ENCODE measurements around the gene IDH3A. TPM values are rescaled to one million over a fixed set of nuclear protein-coding genes. Genes with fewer than 3 reads are reported as not detected.
A peak's percentile ranks its signal among the peaks of the same experiment; 100 is the strongest.

The IDH3A gene
- total and polyA plus RNA-seq, 9 of the 15 experiments (the other 6 are each of a cell fraction or from before 2014, with no cell fraction given): 37.4 to 249 (median 107) TPM

DNA sequence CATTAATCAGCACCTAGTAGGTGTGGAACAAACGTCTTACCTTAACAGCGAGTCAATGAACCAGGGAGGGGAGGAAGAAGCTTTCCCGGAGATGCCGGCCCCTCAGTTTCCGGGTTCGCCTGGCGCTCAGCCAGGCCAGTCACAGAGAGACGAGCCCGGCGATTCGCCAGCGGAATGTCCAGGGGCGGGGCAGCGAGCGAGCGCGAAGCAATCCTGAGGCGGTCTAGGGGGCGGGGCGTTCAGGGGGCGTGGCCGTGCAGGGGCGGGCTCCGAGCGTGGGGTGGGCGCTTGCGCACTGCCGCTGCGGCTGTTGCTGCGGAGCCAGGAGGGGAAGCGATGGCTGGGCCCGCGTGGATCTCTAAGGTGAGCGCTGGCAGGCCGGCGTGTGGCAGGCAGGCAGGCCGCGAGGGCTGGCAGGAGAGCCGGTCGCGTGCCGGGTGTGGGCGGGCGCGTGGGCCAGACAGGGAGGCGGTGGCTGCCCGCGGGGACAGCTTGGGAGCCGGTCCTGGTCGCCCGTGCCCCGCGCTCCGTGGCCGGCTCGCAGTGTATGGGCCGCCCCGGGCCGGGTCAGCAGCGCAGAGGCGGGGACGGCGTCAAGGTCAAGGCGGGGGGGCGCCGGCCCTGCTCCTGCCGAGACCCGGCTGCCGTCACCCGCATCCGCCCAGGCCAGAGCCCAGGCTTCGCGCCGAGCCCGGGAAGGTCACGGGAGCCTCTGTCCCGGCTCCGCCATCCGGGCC is at the start of gene IDH3A (continued):
- TF ChIP-seq, protein P1, sequence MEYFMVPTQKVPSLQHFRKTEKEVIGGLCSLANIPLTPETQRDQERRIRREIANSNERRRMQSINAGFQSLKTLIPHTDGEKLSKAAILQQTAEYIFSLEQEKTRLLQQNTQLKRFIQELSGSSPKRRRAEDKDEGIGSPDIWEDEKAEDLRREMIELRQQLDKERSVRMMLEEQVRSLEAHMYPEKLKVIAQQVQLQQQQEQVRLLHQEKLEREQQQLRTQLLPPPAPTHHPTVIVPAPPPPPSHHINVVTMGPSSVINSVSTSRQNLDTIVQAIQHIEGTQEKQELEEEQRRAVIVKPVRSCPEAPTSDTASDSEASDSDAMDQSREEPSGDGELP (CRISPR knock-in tag; IDR thresholded peaks at IDR 0.05; ENCODE audit: borderline replicate concordance): peak; percentile 17; the same call in 1 of the 2 replicates
- TF ChIP-seq FOXA3 (CRISPR knock-in tag; conservative IDR thresholded peaks at IDR 0.05 in 1 of 2, IDR thresholded peaks at IDR 0.05 in 1 of 2): no peak
- TF ChIP-seq FOXM1 (IDR thresholded peaks at IDR 0.05; ENCODE audit: low read depth): no peak
- no peak for TF ChIP-seq FOXM1 (CRISPR knock-in tag; IDR thresholded peaks at IDR 0.05; ENCODE audit: low read depth)
- no peak for TF ChIP-seq BMI1 (IDR thresholded peaks at IDR 0.05; ENCODE audit: low read length)
- TF ChIP-seq NR3C1 (CRISPR knock-in tag; IDR thresholded peaks at IDR 0.05): peak; percentile 57; the same call in 1 of the 2 replicates
- 0 out of 4 replicates have a peak, but pooled peaks of 1 of the 2 experiments have one; percentile 22 for TF ChIP-seq NONO (IDR thresholded peaks at IDR 0.05; ENCODE audit: low read depth in 2 of 2, low read length in 1 of 2)
- TF ChIP-seq, protein P2, sequence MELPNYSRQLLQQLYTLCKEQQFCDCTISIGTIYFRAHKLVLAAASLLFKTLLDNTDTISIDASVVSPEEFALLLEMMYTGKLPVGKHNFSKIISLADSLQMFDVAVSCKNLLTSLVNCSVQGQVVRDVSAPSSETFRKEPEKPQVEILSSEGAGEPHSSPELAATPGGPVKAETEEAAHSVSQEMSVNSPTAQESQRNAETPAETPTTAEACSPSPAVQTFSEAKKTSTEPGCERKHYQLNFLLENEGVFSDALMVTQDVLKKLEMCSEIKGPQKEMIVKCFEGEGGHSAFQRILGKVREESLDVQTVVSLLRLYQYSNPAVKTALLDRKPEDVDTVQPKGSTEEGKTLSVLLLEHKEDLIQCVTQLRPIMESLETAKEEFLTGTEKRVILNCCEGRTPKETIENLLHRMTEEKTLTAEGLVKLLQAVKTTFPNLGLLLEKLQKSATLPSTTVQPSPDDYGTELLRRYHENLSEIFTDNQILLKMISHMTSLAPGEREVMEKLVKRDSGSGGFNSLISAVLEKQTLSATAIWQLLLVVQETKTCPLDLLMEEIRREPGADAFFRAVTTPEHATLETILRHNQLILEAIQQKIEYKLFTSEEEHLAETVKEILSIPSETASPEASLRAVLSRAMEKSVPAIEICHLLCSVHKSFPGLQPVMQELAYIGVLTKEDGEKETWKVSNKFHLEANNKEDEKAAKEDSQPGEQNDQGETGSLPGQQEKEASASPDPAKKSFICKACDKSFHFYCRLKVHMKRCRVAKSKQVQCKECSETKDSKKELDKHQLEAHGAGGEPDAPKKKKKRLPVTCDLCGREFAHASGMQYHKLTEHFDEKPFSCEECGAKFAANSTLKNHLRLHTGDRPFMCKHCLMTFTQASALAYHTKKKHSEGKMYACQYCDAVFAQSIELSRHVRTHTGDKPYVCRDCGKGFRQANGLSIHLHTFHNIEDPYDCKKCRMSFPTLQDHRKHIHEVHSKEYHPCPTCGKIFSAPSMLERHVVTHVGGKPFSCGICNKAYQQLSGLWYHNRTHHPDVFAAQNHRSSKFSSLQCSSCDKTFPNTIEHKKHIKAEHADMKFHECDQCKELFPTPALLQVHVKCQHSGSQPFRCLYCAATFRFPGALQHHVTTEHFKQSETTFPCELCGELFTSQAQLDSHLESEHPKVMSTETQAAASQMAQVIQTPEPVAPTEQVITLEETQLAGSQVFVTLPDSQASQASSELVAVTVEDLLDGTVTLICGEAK (IDR thresholded peaks at IDR 0.05): peak; percentile 77
- TF ChIP-seq, protein P2 (CRISPR knock-in tag; IDR thresholded peaks at IDR 0.05): no peak
- peak; percentile 57 for TF ChIP-seq SIN3B (IDR thresholded peaks at IDR 0.05; ENCODE audit: low read depth)
- no peak for TF ChIP-seq NCOA6 (IDR thresholded peaks at IDR 0.05)
- TF ChIP-seq CHD2 (IDR thresholded peaks at IDR 0.05; ENCODE audit: low read depth, low read length): no peak
- TF ChIP-seq HDAC1 (IDR thresholded peaks at IDR 0.05): peak in 1 of 2 experiments; percentile 57; a peak in 1 of 4 replicates
- TF ChIP-seq POLR2B (IDR thresholded peaks at IDR 0.05; ENCODE audit: low read depth, partially characterized antibody): peak; percentile 71
- TF ChIP-seq SIN3A (IDR thresholded peaks at IDR 0.05; ENCODE audit: borderline replicate concordance in 2 of 2, control insufficient read depth in 1 of 2, low read depth in 2 of 2, low read length in 2 of 2): peak; percentile 35 to 63; a peak in 1 of 4 replicates
- TF ChIP-seq, protein P3, sequence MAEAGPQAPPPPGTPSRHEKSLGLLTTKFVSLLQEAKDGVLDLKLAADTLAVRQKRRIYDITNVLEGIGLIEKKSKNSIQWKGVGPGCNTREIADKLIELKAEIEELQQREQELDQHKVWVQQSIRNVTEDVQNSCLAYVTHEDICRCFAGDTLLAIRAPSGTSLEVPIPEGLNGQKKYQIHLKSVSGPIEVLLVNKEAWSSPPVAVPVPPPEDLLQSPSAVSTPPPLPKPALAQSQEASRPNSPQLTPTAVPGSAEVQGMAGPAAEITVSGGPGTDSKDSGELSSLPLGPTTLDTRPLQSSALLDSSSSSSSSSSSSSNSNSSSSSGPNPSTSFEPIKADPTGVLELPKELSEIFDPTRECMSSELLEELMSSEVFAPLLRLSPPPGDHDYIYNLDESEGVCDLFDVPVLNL (CRISPR knock-in tag; IDR thresholded peaks at IDR 0.05; ENCODE audit: low read depth): 0 out of 2 replicates have a peak, but pooled peaks have one; percentile 14
